NCI-H2196 (cell line): ENCODE measurements around the gene C12orf75.
"Not testable (repeated sequence)": the region's sequence is repeated elsewhere in the genome, so short reads cannot be mapped to it uniquely, and the experiment has no call there.

ENCODE experiments used
- DNase-seq: peaks from one replicate; lab custom pipeline; 2025; ENCODE audit not compliant: unreplicated experiment; lab: John Stamatoyannopoulos, UW

The C12orf75 gene

DNA sequence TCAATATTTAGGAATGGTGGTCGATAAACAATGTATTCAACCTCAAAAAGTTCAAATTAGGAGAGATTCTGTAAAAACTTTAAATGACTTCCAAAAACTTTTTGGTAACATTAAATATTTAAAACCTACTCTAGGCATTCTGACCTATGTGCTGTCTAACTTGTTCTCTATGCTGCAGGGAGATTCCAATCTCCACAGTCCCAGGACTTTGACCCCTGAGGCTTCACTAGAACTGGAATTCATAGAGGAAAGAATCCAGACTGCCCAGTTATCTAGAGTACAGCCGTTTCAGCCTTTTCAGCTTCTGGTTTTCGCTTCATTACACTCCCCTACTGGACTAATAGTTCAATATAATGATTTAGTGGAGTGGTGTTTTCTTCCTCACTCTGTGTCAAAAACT, 21.1 kb upstream of the C12orf75 start:
- DNase-seq, result not testable (repeated sequence)

DNA sequence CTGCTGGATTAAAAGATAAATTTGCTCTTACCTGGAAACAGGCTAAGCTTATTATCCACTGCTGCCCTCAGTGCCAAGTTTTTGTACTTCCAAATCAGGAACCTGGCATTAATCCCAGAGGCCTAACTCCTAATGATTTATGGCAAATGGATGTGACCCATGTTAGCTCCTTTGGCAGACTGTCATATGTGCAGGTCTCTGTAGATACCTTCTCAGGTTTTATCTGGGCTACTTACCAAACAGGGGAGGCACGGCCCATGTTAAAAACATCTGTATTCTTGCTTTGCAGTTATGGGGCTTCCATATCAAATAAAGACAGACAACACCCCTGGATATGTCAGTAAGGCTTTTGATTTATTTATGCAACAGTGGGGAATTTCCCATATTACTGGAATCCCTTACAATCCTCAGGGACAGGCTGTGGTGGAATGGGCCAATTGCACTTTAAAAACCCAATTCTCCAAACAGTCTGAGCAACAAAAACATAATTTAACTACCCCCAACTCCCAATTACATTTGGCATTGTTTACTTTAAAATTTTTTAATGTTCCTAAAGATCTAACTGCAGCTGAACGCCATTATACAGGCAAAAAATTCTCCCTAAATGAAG, 19.9 kb upstream of the C12orf75 start:
- DNase-seq, result not testable (repeated sequence)

DNA sequence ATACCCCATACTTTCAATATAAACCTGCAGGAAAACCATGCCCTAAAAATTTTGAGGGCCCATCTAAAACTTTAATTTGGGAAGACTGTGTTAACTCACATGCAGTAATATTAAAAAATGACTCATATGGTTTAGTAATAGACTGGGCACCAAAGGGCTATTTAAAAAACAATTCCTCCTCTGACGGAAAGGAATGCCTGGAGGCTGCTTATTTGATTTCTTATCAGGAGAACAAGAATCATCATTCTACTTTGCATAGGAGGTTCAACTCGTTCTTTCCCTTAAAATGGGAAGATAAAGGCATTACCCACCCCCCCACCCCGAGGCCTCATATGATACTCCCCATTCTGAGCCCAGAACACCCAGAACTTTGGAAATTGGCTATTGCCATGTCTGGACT, 18.6 kb upstream of the C12orf75 start:
- DNase-seq, result not testable (repeated sequence)

DNA sequence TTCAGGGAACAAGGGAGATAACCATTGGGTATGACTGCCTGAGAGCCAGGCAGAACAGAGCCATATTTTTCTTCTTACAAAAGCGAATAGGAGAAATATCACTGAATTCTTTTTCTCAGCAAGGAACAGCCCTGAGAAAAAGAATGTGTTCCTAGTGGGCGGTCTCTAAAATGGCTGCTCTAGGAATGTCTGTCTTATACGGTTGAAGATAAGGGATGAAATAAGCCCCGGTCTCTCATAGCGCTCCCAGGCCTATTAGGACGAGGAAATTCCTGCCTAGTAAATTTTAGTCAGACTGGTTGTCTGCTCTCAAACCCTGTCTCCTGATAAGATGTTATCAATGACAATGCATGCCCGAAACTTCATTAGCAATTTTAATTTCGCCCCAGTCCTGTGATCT, 16.7 kb upstream of the C12orf75 start:
- not testable (repeated sequence) for DNase-seq

DNA sequence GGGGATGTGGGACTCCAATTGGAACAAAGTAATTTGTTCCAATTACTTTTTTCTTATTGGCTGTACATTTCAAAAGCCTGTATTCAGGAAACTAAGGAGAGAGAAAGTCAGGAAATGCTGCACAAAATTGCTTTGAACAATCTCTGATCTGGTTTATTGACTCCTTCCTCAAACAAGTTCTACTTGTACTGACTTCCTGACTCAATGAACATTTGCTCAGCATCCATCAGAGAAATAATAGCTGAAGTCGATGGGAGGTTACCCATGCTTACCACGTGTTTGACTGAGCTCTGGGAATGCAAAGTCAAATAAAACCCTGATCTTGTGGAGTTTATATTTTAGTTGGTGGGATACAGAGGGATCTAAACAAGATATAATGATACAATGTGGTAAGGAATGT, 15.4 kb upstream of the C12orf75 start:
- DNase-seq, result no peak

DNA sequence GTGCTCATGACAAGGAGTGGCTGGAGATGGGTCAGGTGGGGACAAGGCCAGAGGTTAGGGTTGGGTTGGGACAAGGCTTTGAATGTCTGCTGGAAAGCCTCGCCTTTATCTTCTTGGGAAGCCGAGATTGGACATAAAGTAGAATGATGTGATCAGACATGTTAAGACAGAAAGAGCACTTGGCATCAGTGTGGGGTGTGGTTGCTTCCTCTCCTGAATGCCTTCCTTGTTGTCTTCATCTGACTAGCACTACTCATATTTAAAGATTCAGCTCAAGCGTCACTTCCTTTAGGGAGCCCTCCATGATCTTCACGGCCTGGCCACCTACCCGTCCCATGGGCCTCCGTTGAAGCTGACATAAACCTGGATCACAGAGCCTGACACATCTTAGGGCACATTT, 14.8 kb upstream of the C12orf75 start:
- no peak for DNase-seq

DNA sequence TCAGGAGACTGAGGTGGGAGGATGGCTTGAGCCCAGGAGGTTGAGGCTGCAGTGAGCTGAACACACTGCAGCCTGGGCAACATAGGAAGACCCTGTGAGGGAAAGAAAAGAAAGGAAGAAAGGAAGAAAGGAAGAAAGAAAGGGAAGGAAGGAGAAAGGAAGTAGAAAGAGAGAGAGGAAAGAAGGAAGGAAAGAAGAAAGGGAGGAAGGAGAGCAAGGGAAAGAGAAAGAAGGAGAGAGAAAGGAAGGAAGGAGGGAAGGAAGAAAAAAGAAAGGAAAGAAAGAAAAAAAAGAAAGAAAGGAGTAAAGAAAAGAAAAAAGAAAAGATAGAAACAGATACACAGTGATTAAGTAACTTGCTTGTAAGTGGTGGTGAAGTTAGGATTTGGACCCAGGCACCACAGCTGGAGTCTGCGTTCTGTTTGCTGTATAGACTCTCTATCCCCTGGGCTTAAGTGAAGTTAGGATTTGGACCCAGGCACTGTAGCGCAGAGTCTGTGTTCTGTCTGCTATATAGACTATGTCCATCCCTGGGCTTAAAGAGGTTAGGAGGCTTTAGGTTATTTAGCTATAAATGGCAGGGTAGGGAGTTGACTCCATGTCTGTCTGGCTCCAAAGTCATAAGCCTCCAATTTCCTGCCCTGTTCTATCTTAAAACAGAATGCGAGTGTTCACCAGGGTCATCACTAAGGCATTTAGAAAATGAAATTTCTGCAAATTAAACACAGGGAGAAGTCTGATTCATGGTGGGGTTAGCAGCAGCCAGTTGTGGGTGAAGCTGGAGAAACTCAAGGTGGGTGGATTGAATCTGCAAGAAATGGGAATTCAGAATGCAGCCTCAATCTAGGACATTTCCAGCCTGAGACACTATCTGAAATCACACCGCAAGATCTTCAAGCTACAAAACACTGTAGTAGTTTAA, 13.3 kb upstream of the C12orf75 start:
- no peak for DNase-seq

DNA sequence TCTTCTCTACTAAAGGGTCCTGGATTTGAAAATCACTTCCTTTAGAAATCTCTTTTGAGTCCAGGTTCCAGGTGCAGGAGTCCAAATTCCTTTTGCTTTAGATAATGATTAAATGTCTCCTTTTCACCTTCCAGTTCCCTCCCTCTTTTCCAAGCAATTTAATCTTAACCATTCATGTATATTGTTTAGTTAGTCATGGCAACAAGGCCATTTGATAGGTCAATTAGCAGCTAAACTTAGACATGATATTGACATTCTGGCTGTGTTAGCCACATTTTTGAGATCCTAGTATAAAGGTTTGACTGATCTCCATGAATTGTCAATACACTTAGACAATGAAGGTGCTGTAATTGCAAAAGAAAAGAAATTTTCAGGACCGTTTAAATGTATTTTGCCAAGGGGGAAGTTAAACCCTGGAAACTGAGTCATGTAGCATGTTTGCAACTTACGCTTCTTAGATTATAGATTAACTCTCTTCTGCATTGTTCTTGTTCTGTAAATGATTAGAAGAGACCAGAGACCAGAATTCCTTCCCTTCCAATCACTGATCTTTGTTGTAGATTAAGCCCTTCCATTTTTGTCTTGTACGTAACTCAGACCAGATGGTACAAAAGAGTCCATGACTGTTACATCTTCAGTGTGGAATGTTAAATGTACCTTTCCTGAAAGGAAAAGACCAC, 12.4 kb upstream of the C12orf75 start:
- DNase-seq, result peak; percentile 26

DNA sequence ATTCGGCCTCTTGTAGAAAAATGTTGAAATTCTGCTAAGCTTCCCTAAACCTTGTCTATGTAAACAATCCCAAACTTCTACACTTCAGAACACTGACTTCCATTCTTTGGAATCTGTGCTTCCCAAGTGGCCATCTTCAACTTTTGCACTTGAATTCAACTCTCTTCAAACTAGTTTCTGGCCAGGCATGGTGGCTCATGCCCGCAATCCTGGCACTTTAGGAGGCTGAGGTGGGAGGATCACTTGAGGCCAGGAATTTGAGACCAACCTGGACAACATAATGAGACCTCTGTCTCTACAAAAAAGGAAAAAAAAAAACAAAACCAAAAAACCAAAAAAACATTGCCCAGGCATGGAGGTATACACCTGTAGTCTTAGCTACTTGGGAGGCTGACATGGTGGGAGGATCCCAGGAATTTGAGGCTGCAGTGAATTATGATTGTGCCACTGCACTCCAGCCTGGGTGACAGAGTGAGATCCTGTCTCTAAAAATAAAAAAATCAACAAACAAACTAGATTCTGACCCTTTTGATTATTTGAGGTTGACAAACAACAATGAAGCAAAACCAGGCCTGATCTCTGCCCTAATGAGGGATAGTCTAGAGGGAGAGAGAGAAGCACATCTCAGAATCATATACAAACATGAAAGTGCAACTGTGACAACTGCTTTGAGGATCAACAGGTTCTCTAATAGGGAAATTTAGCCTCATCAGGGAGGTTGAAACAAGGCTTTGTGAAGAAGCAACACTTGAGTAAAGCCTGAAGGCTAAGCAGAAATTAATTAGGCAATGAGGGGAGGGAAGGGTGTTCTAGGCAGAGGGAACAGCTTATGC, 11.6 kb upstream of the C12orf75 start:
- no peak for DNase-seq

DNA sequence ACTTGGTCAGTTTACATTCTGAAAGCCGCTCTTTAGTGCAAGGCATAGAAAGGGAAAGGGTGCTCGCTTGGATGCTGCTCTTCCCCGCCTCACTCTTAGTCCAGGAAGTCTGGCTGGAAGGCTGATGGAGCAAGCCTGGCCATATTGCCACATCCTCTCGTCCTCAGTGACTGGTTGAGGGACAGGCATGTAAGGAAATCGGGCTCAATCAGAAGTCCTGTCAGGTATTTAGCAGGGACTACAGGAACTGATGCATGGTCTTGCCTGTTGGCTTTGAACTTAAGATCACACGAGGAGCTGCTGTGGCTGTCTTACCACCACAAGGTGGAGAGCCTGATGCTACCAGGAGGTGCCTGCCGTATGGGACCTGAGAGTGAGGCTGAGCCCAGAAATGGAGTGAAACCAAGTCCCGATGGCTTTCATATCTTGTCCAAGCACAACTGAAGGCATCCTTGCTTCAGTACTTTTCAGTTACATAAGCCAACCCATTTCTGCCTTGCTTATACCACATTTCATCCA, 10.7 kb upstream of the C12orf75 start:
- DNase-seq, result no peak

DNA sequence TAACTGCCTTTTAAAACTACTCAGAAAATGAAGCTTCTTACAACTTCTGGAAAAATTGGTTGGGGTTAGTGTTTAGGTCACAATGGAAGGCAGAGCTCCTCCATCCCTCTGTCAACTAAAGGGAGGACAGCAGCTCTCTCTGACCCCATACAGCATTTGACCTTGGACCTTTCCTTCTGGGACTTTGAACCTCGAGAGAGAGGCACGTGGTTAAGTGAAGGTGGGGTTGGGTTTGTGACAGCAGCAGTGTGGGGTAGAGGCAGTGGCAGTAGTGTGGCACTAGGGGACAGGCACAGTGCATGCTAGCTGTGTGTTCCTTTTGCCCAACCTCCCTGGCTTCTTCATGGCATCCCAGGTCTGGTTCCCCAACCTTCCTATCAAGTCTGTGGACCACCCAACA, 9.4 kb upstream of the C12orf75 start:
- DNase-seq, result no peak

DNA sequence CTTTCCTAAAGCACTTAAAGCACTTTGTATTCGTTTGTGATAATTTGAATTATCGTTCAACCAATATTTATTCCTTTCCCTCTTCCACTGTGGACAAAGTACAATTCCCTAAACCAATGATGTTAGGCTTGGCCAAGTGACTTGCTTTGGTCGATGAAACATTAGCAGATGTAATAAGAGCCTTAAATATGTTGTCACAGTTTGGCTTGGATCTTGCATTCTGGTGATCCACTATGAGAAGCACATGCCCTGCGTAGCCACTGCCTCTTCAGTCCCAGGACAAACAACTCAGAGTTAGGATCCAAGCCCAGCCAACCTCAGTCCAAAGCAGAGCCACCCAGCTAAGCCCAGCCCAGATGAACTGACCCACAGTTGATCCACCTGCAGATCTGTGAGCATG, 8.4 kb upstream of the C12orf75 start:
- no peak for DNase-seq

DNA sequence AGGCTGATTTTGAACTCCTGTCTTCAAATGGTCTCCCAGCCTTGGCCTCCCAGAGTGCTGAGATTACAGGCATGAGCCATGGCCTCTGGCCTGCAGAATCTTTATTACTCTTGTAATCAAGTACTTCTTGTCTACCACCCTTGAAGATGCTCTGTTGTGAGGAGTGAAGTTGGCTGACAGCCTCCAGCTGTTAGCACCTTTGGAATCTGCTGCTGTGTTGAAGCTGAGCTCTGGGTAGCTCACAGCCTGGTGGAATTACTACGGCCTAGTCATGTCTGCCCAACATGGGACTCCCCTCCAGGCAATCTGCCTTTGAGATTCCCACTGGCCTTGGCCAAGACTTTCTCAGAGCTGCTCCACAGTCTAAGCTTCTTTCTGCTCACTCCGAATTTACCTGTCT, 5.8 kb upstream of the C12orf75 start:
- no peak for DNase-seq

DNA sequence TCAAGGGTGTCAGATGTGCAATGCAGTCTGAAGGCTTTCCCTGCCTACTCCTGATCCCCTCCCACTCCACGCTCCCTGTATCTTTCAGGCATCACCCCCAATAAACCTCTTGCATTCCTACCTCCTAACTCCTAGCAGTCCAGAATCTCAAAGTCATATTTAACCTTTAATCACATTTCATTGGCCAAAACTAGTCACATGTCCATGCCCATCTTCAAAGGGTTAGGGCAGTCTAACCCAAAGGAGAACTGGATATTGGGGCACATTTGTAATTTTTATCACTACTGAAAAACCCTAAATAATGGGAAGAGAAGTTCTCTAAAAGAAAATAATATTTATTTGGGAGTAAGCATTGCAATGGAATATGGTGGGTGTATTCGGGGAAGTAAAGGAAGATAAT, 5.4 kb upstream of the C12orf75 start:
- no peak for DNase-seq

DNA sequence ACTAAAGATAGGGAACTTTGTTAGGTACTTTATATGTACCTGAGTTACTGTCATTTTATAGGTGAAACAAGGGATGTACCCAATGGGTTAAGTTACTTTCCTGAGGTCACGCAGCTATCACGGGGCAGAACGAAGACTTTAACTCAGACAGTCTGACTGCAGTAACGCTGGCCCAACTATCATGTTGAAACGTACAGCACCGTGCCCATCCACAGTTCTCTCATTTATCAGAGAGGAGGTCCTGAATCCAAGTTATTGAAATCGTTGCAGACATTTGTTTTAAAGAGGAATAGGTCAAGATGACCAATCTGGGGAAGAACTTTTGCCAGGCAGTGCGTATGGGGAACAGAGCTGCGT, 587 bp upstream of the C12orf75 start:
- DNase-seq, result no peak

DNA sequence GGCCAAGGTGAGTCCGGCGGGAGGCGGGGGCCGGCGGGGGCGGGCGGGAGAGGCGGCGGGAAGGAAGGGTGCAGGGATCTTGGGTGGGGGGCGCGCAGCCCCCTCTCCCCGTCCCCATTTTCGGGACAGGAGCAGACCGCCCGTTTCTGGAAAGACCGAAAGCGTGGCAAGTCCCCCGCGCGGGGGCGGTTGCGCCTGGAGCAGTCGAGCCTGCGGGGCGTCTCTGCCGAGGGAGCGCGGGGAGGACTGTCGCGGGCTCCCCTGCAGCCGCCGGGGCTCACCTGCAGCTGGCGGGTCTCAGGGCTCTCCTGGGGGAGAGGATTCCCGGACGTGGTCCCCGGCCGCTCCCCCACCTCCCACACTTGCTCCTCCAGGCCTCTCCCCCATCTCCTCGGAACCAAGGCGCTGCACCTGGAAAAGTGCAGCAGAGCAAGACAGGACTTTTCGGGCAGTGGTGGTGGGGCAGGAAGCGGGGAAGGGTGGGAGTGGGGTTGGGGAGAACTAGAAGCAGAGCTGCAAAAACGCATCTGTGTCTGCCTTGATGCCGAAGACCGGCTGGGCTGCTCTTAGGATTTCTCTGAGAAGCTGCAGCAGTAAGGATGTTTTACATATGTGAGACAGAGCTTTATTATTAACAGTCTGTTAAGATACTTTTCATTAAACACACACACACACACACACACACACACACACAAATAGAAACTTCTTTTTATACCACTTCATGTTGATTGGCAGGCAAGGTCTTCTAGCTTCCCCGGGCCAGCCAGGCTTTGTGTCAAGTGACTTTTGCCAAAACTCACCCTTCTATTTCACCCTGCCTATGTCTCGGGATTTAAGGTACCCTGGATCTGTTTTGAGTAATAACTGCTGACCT, 677 bp downstream of the C12orf75 start:
- no peak for DNase-seq

DNA sequence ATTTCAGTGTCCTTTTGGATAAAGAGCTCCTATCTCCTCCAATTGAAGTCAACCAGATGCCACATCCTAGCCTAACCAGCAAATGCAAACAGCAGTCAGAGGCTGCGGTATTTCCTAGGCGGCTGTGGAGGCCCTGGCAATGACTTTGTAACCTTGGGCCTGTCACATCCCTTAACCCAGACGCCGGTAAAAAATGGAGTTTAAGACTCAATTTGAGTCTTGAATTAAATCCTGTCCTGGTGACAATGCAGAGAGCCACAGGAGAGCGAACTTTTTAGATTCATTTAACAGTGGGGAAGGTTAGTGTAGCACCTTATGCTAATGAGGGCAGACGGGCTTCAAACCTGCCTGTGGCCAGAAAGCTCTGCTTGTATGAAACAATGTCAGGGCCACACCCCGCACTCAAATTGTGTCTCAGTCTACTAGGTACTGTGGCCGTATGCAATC, 1.3 kb downstream of the C12orf75 start:
- no peak for DNase-seq

DNA sequence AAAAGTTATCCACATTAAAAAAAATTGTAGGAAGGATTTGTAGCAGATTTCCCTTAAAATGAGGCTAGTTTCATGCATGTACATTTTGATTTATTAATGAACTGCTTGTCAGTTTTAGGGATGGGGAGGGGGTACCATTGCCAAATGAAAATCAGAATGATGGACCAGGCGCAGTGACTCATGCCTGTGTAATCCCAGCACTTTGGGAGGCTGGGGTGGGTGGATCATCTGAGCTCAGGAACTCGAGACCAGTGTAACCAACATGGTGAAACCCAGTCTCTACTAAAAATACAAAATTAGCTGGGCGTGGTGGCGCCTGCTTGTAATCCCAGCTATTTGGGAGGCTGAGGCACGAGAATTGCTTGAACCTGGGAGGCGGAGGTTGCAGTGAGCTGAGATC, 1.8 kb downstream of the C12orf75 start:
- DNase-seq, result not testable (repeated sequence)

DNA sequence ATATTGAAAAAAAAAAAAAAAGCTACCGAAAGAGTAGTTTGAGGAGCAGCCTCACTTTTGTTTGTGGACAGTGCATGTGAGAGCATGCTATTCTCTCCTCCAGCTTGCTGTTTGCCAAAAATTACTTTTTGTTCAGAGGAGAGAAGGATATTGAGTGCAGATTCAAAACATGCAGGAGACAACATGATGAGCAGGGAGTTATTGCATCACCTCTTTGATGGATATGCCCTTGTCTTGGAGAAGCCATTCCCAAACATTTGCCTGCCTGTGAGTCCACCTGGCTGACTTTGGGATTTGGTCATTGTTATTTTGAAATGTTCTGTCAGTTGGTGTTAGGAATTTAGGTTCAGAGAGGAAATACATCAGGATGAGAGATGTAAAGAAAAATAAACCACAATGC, 2.4 kb downstream of the C12orf75 start:
- no peak for DNase-seq

DNA sequence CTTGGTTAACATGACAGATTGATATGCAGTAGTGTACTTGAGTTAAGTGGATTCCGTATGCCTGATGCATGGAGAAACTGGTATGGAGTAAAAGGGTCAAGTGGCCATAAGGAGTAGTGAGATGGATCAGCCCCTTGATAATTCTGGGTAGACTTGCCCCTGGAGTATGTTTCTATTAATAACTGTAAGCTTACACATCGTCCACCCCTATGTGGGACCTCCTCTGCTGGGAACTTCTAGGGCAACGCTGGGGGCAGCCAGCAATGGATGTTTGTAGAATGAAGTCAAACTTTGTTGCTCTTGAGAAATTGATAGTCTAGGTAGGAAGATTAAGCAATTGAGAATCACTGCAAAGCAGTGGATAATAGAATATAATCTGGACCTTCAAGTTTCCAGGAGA, 3.5 kb downstream of the C12orf75 start:
- DNase-seq, result no peak
